ENCODE measurements around the gene CALML3. TPM values are rescaled to one million over a fixed set of nuclear protein-coding genes. Genes with fewer than 3 reads are reported as not detected.

The CALML3 gene
- total RNA-seq, 1 experiment from 2014 or later, result not detected

- CTCF ChIA-PET, result no interaction called here
- Histone ChIP-seq H3K27ac (ENCODE audit: low read depth, low read length, poor library complexity, severe bottlenecking) (no peak overlapping the region), H3K4me3 (ENCODE audit: low read depth, low read length, poor library complexity, severe bottlenecking) (no peak overlapping the region), H3K4me1 (ENCODE audit: insufficient read depth, low read length, poor library complexity, severe bottlenecking) (no peaks in the 10 kb centered on the region), H3K36me3 (ENCODE audit: insufficient read depth, low read length, poor library complexity, severe bottlenecking) (no peaks in the 10 kb centered on the region), H3K9me3 (ENCODE audit: low read depth, low read length, poor library complexity, severe bottlenecking) (no peaks in the 10 kb centered on the region), H3K27me3 (replicated peaks; ENCODE audit: insufficient read depth, low read depth, low read length, poor library complexity) (peaks cover 21% of the 10 kb centered on the region)
- no TSS peak for BruUV-seq (replicated peaks)
- POLR2A ChIA-PET (ENCODE audit: low non-redundant PET), result no interaction called here
- TF ChIP-seq EZH2 (IDR thresholded peaks at IDR 0.05; ENCODE audit: borderline replicate concordance, low read depth, low read length, poor library complexity, severe bottlenecking) (no peak), CTCF (conservative IDR thresholded peaks at IDR 0.05; ENCODE audit: low read depth, low read length) (no peak)
- no peak for DNase-seq (ENCODE audit: low spot score)
- intact Hi-C loops (cut with micrococcal nuclease; ENCODE audit: unreplicated experiment), result no loop called here
Observed at GRCh38 chr10:5500910-5501309, 23.9 kb upstream of the CALML3 start.

GRCh38 chr10:5502061-5502521, 22.7 kb upstream of the CALML3 start:
- no peak for TF ChIP-seq CTCF (conservative IDR thresholded peaks at IDR 0.05; ENCODE audit: low read depth, low read length)
- no peak for TF ChIP-seq EZH2 (IDR thresholded peaks at IDR 0.05; ENCODE audit: borderline replicate concordance, low read depth, low read length, poor library complexity, severe bottlenecking)
- H3K4me1 ChIP-seq (ENCODE audit: insufficient read depth, low read length, poor library complexity, severe bottlenecking), result no peaks in the 10 kb centered on the region
- H3K9me3 ChIP-seq (ENCODE audit: low read depth, low read length, poor library complexity, severe bottlenecking), result no peaks in the 10 kb centered on the region
- CTCF ChIA-PET, result no interaction called here
- H3K4me3 ChIP-seq (ENCODE audit: low read depth, low read length, poor library complexity, severe bottlenecking), result no peak overlapping the region
- POLR2A ChIA-PET (ENCODE audit: low non-redundant PET), result no interaction called here
- no peak overlapping the region for H3K27ac ChIP-seq (ENCODE audit: low read depth, low read length, poor library complexity, severe bottlenecking)
- no TSS peak for BruUV-seq (replicated peaks)
- DNase-seq (ENCODE audit: low spot score), result no peak
- intact Hi-C loops (cut with micrococcal nuclease; ENCODE audit: unreplicated experiment), result no loop called here
- peaks cover 21% of the 10 kb centered on the region for H3K27me3 ChIP-seq (replicated peaks; ENCODE audit: insufficient read depth, low read depth, low read length, poor library complexity)
- H3K36me3 ChIP-seq (ENCODE audit: insufficient read depth, low read length, poor library complexity, severe bottlenecking), result no peaks in the 10 kb centered on the region

GRCh38 chr10:5502571-5503476, 21.9 kb upstream of the CALML3 start:
- Histone ChIP-seq H3K27ac (ENCODE audit: low read depth, low read length, poor library complexity, severe bottlenecking) (no peak overlapping the region), H3K9me3 (ENCODE audit: low read depth, low read length, poor library complexity, severe bottlenecking) (no peaks in the 10 kb centered on the region), H3K4me1 (ENCODE audit: insufficient read depth, low read length, poor library complexity, severe bottlenecking) (no peaks in the 10 kb centered on the region), H3K4me3 (ENCODE audit: low read depth, low read length, poor library complexity, severe bottlenecking) (no peak overlapping the region), H3K27me3 (replicated peaks; ENCODE audit: insufficient read depth, low read depth, low read length, poor library complexity) (peaks cover 21% of the 10 kb centered on the region), H3K36me3 (ENCODE audit: insufficient read depth, low read length, poor library complexity, severe bottlenecking) (no peaks in the 10 kb centered on the region)
- POLR2A ChIA-PET (ENCODE audit: low non-redundant PET), result no interaction called here
- TF ChIP-seq CTCF (conservative IDR thresholded peaks at IDR 0.05; ENCODE audit: low read depth, low read length) (no peak), EZH2 (IDR thresholded peaks at IDR 0.05; ENCODE audit: borderline replicate concordance, low read depth, low read length, poor library complexity, severe bottlenecking) (no peak)
- no TSS peak for BruUV-seq (replicated peaks)
- intact Hi-C loops (cut with micrococcal nuclease; ENCODE audit: unreplicated experiment), result no loop called here
- DNase-seq (ENCODE audit: low spot score), result no peak
- CTCF ChIA-PET, result no interaction called here

Data from A673 (cell line).